Superior temporal gyrus (tissue), 1 donor: ENCODE data around the gene TRIM71.

Experiments used
- DNase-seq: peaks from one replicate; pipeline ENCODE4 v3.0.0-alpha.2; 2016; ENCODE audit errors: extremely low spot score

The TRIM71 gene

GRCh38 chr3:32865383-32865782, 47.6 kb downstream of the TRIM71 start:
- peak; percentile 25 for DNase-seq

GRCh38 chr3:32866533-32866932, 48.7 kb downstream of the TRIM71 start:
- no peak for DNase-seq

- no peak for DNase-seq
Measured at GRCh38 chr3:32867954-32868353, 50.2 kb downstream of the TRIM71 start.

- DNase-seq: no peak
Measured at GRCh38 chr3:32868719-32869512, 51.1 kb downstream of the TRIM71 start.

- no peak for DNase-seq
Measured at GRCh38 chr3:32869513-32870047, 51.8 kb downstream of the TRIM71 start.

- DNase-seq: no peak
Measured at GRCh38 chr3:32870373-32871095, 52.7 kb downstream of the TRIM71 start.

- no peak for DNase-seq
Measured at GRCh38 chr3:32871273-32871672, 53.5 kb downstream of the TRIM71 start.

GRCh38 chr3:32872487-32873382, 54.9 kb downstream of the TRIM71 start:
- DNase-seq: no peak

- DNase-seq: no peak
Measured at GRCh38 chr3:32873531-32874130, 55.8 kb downstream of the TRIM71 start.

- DNase-seq: no peak
Measured at GRCh38 chr3:32876920-32877319, 59.1 kb downstream of the TRIM71 start.

GRCh38 chr3:32877598-32877997, 59.8 kb downstream of the TRIM71 start:
- DNase-seq: no peak

- DNase-seq: no peak
Measured at GRCh38 chr3:32880225-32880624, 62.4 kb downstream of the TRIM71 start.

GRCh38 chr3:32881624-32882023, 63.8 kb downstream of the TRIM71 start:
- DNase-seq: no peak

GRCh38 chr3:32882189-32882588, 64.4 kb downstream of the TRIM71 start:
- DNase-seq: no peak

GRCh38 chr3:32882603-32883025, 64.8 kb downstream of the TRIM71 start:
- DNase-seq: no peak

GRCh38 chr3:32883817-32884216, 66.0 kb downstream of the TRIM71 start:
- no peak for DNase-seq

- no peak for DNase-seq
Measured at GRCh38 chr3:32884591-32884990, 66.8 kb downstream of the TRIM71 start.

GRCh38 chr3:32885283-32885901, 67.6 kb downstream of the TRIM71 start:
- DNase-seq: no peak

GRCh38 chr3:32886296-32886695, 68.5 kb downstream of the TRIM71 start:
- no peak for DNase-seq

GRCh38 chr3:32886911-32887310, 69.1 kb downstream of the TRIM71 start:
- DNase-seq: no peak

- no peak for DNase-seq
Measured at GRCh38 chr3:32888739-32889138, 70.9 kb downstream of the TRIM71 start.
